Measurements from ENCODE around the gene PCK1.

DNA sequence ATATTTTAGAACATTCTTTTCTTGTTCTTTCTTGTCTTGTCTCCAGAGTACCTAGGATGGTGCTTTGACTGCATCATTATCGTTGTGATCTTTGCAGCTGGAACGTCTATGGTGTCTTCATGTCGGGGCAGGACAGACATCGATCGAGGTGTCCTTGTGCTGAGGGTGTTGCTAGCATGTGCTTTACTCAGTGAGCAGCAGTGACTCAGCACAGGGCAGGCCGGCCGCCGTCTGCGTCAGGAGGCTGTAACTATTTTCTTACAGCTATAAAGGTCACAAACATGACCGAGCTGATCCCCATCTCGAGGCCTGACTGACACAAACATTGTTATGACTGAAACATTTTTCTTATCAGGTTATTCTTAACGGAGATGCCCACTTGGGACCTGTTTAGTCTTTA, 21.0 kb upstream of the PCK1 start:
- TF ChIP-seq, protein P1, sequence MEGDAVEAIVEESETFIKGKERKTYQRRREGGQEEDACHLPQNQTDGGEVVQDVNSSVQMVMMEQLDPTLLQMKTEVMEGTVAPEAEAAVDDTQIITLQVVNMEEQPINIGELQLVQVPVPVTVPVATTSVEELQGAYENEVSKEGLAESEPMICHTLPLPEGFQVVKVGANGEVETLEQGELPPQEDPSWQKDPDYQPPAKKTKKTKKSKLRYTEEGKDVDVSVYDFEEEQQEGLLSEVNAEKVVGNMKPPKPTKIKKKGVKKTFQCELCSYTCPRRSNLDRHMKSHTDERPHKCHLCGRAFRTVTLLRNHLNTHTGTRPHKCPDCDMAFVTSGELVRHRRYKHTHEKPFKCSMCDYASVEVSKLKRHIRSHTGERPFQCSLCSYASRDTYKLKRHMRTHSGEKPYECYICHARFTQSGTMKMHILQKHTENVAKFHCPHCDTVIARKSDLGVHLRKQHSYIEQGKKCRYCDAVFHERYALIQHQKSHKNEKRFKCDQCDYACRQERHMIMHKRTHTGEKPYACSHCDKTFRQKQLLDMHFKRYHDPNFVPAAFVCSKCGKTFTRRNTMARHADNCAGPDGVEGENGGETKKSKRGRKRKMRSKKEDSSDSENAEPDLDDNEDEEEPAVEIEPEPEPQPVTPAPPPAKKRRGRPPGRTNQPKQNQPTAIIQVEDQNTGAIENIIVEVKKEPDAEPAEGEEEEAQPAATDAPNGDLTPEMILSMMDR (IDR thresholded peaks at IDR 0.05) = no peak
- no peak for TF ChIP-seq POLR2A (IDR thresholded peaks at IDR 0.05)

All from breast epithelium (tissue), 3 donors.